ENCODE data around the gene KCNJ9. TPM values are rescaled to one million over a fixed set of nuclear protein-coding genes. Genes with fewer than 3 reads are reported as not detected.

The KCNJ9 gene
- total RNA-seq, 2 experiments from 2014 or later = not detected

DNA sequence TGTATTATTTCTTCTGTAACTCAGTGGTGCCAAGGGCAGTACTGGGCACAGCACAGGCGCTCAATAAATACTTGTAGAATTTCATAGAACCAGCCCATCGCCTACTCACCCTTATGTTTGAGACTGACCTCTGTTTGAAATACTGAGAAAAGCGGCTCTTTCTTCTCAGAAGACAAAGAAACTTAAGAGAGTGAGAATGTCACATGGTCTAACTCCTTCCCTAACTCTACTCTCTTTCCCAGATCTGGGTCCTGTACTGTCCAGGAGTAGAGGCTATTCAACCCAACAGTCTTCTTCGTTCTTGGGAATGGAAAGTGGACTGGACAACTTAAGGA is 12.9 kb downstream of the KCNJ9 start:
- no peak overlapping the region for H3K27ac ChIP-seq (ENCODE audit: low read depth in 1 of 2, low read length in 2 of 2)
- intact Hi-C loops (cut with DNase I, micrococcal nuclease) = no loop called here
- Mint-ChIP-seq H3K4me1 (ENCODE audit: low read depth) (peaks cover 47% of the 10 kb centered on the region), H3K27ac (no peak overlapping the region), H3K36me3 (ENCODE audit: low read depth) (peaks cover 80% of the 10 kb centered on the region), H3K27me3 (no peaks in the 10 kb centered on the region), H3K4me3 (no peak overlapping the region), H3K9me3 (no peaks in the 10 kb centered on the region)
- no peaks in the 10 kb centered on the region for H3K27me3 ChIP-seq (ENCODE audit: control insufficient read depth in 1 of 2, insufficient read depth in 2 of 2, low read length in 2 of 2)
- TF ChIP-seq CTCF (IDR thresholded peaks at IDR 0.05) = no peak
- DNase-seq = no peak
- CTCF ChIA-PET = interaction anchor here (1.0 kb wide), 1 partner anchor 8 kb away, joined by 3 read pairs; no protein-coding TSS in a partner anchor
- H3K4me3 ChIP-seq (ENCODE audit: low read length) = no peak overlapping the region
- no peak for ATAC-seq (ENCODE audit: poor library complexity)
- peaks cover 52% of the 10 kb centered on the region for H3K4me1 ChIP-seq (ENCODE audit: insufficient read depth, low read length)
- POLR2A ChIA-PET = no interaction called here
- H3K9me3 ChIP-seq (ENCODE audit: control insufficient read depth in 1 of 2, insufficient read depth in 1 of 2, low read length in 2 of 2) = no peaks in the 10 kb centered on the region
- peaks cover 60% of the 10 kb centered on the region for H3K36me3 ChIP-seq (ENCODE audit: insufficient read depth, low read length)

DNA sequence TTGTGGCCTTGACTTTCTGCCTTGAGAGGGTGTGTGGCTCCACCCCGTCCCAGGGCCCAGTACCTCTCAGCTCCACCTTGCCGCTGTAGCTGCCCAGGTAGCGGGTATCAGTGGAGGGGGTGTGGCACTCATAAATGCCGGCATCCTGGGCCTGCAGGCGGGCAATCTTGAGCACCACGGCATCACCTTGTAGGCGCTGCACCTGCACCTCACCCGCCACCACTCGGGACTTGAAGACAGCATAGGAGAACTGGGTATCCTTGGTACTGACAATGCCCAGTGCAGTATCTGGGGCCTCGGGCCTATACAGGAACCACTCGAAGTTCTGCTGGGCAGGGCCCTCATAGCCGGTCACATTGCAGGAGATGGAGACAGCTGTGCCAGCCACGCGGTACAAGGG is 13.5 kb downstream of the KCNJ9 start:
- Histone ChIP-seq H3K9me3 (ENCODE audit: control insufficient read depth in 1 of 2, insufficient read depth in 1 of 2, low read length in 2 of 2) (no peaks in the 10 kb centered on the region), H3K4me3 (ENCODE audit: low read length) (no peak overlapping the region), H3K27ac (ENCODE audit: low read depth in 1 of 2, low read length in 2 of 2) (no peak overlapping the region), H3K27me3 (ENCODE audit: control insufficient read depth in 1 of 2, insufficient read depth in 2 of 2, low read length in 2 of 2) (no peaks in the 10 kb centered on the region), H3K36me3 (ENCODE audit: insufficient read depth, low read length) (peaks cover 55% of the 10 kb centered on the region), H3K4me1 (ENCODE audit: insufficient read depth, low read length) (peaks cover 57% of the 10 kb centered on the region)
- POLR2A ChIA-PET = no interaction called here
- CTCF ChIA-PET = interaction anchor here (4.7 kb wide), 1 partner anchor 9 kb away, joined by 33 read pairs; no protein-coding TSS in a partner anchor
- Mint-ChIP-seq H3K9me3 (no peaks in the 10 kb centered on the region), H3K36me3 (ENCODE audit: low read depth) (peaks cover 76% of the 10 kb centered on the region), H3K4me3 (no peak overlapping the region), H3K4me1 (ENCODE audit: low read depth) (peaks cover 52% of the 10 kb centered on the region), H3K27ac (no peak overlapping the region), H3K27me3 (no peaks in the 10 kb centered on the region)
- ATAC-seq (ENCODE audit: poor library complexity) (no peak), DNase-seq (no peak)
- intact Hi-C loops (cut with DNase I, micrococcal nuclease) = loop anchor here in 1 of 2 experiments (5.0 kb wide), 6 partner anchors 63 to 1302 kb away; partner anchors contain the start of genes COPA, DUSP23, NCSTN and PEA15
- TF ChIP-seq CTCF (IDR thresholded peaks at IDR 0.05) = no peak

GRCh38 chr1:160095382-160096105 is 14.2 kb downstream of the KCNJ9 start:
- Histone ChIP-seq H3K4me3 (ENCODE audit: low read length) (no peak overlapping the region), H3K27ac (ENCODE audit: low read depth in 1 of 2, low read length in 2 of 2) (no peak overlapping the region), H3K4me1 (ENCODE audit: insufficient read depth, low read length) (peaks cover 62% of the 10 kb centered on the region), H3K9me3 (ENCODE audit: control insufficient read depth in 1 of 2, insufficient read depth in 1 of 2, low read length in 2 of 2) (no peaks in the 10 kb centered on the region), H3K27me3 (ENCODE audit: control insufficient read depth in 1 of 2, insufficient read depth in 2 of 2, low read length in 2 of 2) (no peaks in the 10 kb centered on the region), H3K36me3 (ENCODE audit: insufficient read depth, low read length) (peaks cover 48% of the 10 kb centered on the region)
- no peak for DNase-seq
- Mint-ChIP-seq H3K4me1 (ENCODE audit: low read depth) (peaks cover 57% of the 10 kb centered on the region), H3K9me3 (no peaks in the 10 kb centered on the region), H3K27ac (peak overlapping the region; percentile 88), H3K4me3 (peak overlapping the region; percentile 74), H3K27me3 (no peaks in the 10 kb centered on the region), H3K36me3 (ENCODE audit: low read depth) (peaks cover 68% of the 10 kb centered on the region)
- no peak for ATAC-seq (ENCODE audit: poor library complexity)
- no peak for TF ChIP-seq CTCF (IDR thresholded peaks at IDR 0.05)
- intact Hi-C loops (cut with DNase I, micrococcal nuclease) = loop anchor here in 1 of 2 experiments (5.0 kb wide), 6 partner anchors 63 to 1302 kb away; partner anchors contain the start of genes COPA, DUSP23, NCSTN and PEA15
- POLR2A ChIA-PET = interaction anchor here (0.9 to 3.6 kb wide), 4 partner anchors 9 to 17 kb away, joined by 3 to 23 read pairs (median 4); no protein-coding TSS in a partner anchor
- CTCF ChIA-PET = interaction anchor here (4.7 kb wide), 1 partner anchor 10 kb away, joined by 33 read pairs; no protein-coding TSS in a partner anchor
